GM18526 (cell line): ENCODE results near the gene IDH3B.

Experiments used
- POLR2A ChIP-seq: IDR thresholded peaks from 3 replicates; pipeline ENCODE4 v1.6.1; 2011; ENCODE audit not compliant: insufficient read length; ENCODE audit errors: extremely low read depth

IDH3B gene

DNA sequence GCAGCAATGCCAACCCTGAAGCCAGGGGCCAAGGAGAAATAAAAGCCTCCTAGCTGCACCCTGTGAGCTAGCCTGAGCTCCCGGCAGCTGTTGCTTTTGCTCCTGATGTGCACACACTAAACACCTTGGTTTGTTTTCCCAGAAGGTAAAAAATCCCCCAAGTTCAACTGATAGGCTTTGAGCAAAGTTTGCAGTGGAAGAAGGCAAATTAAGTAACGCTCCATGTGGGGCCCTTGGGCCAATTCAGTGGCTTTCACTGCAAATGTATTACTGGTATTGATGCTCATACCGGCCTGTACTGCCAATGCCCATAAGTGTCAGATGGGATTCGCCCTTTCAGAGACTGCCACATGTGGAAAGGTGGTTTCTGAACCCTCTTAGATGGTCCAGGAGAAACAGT, 9.4 kb upstream of the IDH3B start:
- TF ChIP-seq POLR2A, result no peak

DNA sequence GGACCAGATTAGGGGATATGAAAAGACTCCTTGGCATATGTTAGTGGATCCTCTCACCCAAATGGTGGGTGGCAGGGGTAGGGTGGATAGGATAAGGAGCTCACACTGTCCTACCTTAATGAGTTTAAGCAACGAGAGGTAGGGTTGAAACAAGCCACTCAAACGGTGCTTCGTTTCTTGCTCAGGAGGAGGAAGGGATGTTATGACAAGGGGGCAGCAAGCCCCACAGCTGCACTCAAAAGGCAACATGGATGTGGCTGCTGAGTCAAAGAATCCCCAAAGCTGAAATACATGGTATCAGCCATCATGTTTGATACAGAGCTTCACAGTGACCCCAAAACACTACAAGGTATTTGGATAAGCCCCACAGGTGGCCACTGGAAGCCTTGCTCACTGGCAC, 8.4 kb upstream of the IDH3B start:
- no peak for TF ChIP-seq POLR2A

DNA sequence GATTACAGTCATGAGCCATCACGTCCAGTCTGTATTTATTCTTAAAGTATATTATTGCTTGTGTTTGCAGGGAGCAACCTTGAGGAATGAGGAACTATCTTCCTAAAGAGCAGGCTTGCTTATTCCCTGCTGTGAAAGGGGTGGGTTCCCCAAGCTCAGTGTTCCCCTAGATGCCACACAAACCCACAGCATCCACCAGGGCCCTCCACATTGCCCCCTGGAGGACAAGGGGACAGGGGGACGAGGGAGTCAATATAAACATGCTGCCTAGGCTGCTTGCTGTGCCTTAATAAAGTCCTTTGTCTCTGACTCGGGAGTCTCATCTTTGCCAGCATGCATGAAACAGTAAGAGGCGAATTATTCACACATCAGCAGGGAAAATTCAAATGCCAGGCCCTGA, 8.0 kb upstream of the IDH3B start:
- TF ChIP-seq POLR2A, result no peak

DNA sequence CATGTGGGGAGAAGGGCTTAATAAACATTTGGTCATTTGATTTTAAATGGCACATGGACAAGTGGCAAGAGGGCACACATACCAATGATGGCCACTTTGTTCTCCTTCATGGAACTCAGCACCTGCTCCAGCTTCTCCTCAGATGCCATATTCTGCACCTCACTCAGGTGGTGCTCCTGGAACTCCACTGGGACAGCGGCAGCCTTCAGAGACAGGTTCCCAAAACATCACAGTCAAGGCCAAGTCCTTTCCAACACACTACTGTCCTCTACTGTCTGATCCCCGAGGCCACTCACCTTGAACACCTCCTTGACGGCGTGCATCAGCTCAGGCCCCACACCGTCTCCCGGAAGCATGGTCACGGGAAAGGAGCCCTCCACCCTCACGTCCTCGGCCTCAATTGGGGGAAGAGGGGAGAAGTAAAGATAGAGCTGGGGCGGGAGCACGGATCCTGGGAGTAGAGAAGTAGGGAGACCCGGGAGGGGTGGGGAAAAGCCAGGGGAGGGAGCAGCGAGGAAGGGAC, 591 bp downstream of the IDH3B start:
- TF ChIP-seq POLR2A, result no peak

DNA sequence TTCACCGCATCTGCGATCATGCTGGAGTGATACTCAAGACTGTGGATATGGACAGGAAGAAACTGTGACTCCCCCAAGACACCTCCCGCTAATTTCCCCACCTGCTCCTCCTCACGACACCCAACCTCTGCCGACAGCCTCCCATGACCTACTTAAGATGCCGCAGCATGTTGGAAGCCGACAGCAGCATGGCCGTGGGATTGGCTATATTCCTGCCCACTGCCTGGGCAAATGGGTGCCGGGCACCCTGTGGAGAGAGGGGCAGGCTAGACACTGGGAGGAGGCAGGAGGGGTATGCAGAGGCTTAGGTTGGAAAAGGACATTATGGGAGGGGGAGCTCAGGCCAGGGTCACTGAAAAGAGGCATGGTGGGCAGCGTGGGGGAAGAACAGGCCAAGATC, 4.5 kb downstream of the IDH3B start:
- TF ChIP-seq POLR2A, result no peak

DNA sequence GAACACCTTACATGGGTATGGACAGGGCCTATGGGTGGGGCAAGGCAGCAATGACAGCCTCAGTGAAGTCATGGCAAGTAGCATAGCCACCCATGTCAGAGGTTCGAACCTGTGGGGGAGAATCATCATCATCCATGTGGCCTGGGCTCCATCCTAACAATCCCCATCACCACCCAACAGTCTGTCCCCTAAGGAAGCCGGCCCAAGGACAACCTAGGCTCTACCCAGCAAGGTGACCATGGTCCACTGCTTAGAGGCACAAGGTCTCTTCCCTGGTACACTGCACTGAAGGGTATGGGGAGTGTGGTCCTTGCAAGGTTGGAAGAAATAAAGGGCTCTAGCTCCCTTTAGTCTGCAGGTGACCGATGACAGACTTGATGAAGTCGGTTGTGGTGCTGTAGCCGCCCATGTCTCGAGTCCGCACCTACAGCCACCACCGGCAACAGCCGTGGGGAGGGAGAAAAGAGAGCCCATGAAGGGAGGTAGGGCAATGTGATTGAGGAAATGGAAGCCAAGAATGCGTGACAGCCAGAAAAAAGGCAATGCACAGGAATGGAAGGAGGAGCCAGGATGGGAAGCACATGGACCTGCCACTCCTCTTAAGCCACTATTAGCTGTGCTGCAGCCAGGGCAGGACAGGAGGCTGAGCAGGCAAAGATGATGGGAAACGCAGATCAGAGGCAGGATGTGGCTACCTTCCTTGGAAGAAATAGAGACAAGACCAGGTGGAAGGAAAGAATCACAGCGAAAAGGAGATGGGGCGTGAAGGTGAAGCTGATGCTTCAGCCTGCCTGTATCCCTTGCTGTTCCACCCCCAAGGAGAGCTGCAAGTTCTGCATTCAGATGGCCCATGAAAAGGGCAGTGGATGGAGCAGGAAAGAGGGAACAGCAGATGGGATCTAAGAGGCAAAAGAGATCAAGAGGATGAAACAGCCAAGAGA, 5.3 kb downstream of the IDH3B start:
- peak; percentile 51 for TF ChIP-seq POLR2A

DNA sequence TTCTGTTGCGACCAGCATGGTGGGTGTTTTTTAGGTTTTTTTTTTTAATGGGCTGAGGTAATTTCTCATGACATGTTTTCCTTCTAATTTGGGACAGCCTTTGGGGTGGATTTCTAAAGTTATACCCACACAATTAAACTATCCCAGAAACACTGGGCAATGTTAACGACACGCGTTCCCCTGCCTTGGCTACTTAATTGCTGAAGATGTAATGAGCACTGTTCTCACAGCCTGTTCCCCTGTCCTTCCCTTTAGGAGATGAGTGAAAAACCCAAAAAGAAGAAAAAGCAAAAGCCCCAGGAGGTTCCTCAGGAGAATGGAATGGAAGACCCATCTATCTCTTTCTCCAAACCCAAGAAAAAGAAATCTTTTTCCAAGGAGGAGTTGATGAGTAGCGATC, 6.3 kb downstream of the IDH3B start:
- no peak for TF ChIP-seq POLR2A

DNA sequence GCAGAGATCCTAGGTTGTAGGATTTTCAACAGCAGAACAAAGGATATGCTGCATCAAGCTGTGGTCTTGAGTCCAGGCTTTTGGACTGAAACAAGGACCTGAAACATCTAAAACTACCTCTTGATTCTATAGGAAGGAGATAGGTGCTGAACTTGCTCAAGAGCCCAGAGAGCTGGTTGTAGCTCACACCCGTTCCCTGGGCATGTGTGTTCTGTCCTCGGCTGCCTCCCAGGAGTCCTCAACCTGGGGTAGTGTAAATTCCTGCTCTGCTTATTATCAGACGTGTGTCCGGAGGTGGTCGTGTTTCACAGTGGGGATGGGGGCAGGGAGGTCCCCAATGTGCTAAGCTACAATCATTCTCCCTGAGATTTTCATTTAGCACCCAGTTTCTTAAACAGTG, 6.8 kb downstream of the IDH3B start:
- no peak for TF ChIP-seq POLR2A

DNA sequence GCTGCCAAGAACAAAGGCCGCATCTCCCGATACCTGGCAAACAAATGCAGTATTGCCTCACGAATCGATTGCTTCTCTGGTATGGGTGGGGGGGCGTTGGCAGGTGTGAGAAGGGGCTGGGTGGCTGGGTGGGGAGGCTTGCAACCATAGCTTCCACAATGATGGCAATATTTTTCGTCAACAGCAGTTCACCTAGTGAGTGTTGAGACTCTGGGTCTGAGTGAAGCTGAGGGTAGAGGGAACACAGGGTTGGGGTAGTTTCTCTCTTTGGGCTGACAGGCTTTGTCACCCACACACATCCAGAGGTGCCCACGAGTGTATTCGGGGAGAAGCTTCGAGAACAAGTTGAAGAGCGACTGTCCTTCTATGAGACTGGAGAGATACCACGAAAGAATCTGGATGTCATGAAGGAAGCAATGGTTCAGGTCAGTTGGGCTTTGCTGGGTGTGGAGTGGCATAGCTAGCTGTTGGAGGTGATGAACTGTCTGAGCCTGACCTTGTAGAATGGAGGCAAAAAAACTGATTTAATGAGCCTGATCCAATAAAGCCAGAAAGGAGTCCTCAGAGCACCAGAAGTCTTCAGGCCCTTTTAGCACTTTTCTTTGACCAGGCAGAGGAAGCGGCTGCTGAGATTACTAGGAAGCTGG, 7.4 kb downstream of the IDH3B start:
- TF ChIP-seq POLR2A, result no peak

DNA sequence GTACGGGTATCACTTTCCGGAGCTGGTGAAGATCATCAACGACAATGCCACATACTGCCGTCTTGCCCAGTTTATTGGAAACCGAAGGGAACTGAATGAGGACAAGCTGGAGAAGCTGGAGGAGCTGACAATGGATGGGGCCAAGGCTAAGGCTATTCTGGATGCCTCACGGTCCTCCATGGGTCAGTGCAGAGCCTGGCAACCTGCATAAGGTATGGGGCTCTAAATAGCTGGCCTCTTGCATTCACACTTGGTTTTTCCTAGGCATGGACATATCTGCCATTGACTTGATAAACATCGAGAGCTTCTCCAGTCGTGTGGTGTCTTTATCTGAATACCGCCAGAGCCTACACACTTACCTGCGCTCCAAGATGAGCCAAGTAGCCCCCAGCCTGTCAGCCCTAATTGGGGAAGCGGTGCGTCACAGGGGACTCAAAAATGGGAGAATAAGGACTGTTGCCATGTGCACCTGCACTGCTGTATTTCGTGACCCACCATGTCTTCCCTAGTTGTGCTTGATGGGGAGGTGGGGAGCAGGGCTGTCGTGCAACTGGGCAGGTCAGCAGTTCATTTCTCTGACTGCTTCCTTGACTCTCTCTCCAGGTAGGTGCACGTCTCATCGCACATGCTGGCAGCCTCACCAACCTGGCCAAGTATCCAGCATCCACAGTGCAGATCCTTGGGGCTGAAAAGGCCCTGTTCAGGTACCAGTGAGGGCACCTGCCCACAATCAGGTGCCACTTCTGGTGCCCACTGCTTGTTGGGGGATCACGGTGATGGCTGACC, 8.5 kb downstream of the IDH3B start:
- TF ChIP-seq POLR2A, result no peak

DNA sequence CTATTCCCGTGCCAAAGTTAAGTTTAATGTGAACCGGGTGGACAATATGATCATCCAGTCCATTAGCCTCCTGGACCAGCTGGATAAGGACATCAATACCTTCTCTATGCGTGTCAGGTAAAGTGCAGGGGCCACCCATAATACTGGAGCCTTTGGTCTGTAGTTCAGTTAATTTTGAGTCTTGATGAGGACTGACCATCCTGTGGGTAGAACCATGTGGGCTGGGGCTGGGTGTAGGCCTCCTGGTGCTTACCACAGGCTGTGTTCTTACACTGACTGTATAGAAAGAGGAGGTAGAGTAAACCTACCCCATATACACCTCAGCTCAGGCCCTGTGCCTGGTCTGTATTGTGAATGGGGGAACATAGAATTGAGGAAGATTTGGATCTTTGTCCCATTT, 9.2 kb downstream of the IDH3B start:
- no peak for TF ChIP-seq POLR2A

DNA sequence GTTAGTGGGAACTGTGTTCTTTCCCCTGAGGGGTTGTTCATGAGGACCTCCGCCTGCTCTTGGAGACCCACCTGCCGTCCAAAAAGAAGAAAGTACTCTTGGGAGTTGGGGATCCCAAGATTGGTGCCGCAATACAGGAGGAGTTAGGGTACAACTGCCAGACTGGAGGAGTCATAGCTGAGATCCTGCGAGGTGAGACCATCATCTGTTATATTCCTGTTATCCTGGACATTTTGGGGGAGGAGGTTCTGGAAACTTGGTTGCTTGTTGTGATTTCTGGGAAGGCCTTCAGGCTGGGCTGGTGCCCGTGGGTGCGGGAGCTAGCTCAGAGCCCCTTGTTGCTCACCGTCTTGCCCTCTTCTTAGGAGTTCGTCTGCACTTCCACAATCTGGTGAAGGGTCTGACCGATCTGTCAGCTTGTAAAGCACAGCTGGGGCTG, 9.6 kb downstream of the IDH3B start:
- TF ChIP-seq POLR2A, result no peak

DNA sequence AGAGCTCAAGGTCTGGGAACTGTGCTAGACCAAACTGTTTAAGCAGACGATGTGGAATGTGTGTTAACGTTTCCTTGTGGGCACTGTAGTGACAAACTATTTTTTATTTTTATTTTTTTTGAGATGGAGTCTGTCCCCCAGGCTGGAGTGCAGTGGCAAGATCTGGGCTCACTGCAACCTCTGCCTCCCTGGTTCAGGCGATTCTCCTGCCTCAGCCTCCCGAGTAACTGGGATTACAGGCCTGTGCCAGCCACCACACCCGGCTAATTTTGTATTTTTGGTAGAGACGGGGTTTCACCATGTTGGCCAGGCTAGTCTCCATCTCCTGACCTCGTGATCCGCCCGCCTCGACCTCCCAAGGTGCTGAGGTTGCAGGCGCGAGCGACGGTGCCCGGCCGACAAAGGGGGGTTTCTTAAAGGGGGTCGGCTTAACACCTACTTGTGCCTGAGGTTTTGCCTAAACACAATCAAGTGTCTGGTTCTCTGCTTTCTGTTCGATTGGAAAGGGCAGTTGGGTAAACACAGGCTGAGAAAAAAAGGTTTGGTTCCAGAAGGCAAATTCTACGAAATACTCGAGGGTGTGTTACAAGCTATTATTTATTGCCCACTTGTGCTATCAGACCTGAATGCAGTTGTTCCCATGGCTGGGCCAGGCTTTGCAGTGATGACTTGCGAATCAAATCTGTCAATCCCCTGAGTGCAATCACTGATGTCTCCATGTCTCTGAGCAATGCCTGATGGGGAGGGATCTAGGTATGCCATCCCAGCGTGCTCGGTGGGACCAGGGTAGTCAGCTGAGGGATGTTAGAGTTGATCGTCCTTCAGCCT, 10.2 kb downstream of the IDH3B start:
- TF ChIP-seq POLR2A, result no peak

DNA sequence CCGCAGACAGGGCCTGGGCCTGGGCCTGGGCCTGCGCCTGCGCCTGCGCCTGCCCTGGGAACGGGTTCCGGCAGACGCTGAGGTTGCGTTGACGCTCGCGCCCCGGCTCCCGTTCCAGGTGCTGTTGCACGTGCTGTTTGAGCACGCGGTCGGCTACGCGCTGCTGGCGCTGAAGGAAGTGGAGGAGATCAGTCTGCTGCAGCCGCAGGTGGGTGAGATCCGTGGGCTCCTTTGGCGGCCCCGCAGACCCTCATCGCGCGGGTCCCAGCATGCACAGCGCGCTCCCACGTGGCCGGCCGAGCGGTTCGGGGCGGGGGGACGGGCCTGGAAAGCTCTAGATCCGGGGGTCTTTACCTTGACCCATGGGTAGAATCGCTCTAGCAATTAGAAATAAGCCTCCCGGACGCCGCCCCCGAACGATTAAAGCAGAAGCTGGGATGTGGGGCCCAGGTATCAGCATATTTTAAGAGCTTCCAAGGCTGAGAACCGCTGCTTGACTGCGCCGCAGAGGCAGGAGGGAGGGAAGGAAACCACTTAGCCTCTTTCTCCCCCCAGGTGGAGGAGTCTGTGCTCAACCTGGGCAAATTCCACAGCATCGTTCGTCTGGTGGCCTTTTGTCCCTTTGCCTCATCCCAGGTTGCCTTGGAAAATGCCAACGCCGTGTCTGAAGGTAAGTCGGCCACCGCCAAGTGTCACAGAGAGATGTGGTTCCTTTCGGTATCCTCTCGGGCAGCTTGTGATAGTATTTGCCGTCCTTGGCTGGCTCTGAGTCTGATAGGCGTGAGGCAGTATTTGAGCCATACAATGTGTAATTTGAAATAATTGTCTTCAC, 11.1 kb downstream of the IDH3B start:
- TF ChIP-seq POLR2A, result no peak
